ENCODE measurements around the gene HSP90AB1.

The HSP90AB1 gene

DNA sequence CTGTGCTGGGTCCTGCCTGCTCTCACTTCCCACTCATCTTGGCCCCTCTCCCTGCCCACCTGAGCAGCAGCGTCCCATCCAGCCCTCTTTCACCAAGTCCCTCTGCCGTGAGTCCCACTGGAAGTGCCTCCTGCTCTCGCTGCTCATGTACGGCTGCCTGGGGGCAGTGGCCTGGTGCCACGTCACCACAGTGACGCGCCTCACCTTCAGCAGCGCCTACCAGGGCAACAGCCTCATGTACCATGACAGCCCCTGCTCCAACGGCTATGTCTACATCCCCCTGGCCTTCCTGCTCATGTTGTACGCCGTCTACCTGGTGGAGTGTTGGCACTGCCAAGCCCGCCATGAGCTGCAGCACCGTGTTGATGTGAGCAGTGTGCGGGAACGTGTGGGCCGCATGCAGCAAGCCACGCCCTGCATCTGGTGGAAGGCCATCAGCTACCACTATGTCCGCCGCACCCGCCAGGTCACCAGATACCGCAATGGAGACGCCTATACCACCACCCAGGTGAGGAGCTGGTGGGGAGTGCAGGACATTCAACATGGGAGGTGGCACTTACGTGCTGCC lies 26.2 kb downstream of the HSP90AB1 start:
- peaks cover 25% of the 10 kb centered on the region for H3K4me1 ChIP-seq (ENCODE audit: control insufficient read depth, insufficient read depth, low read length)
- no peaks in the 10 kb centered on the region for H3K9me3 ChIP-seq (ENCODE audit: control insufficient read depth, insufficient read depth, low read length)
- no peak overlapping the region for H3K27ac ChIP-seq (ENCODE audit: low read depth, low read length)
- H3K4me3 ChIP-seq (ENCODE audit: low read depth, low read length): no peak overlapping the region
- no peaks in the 10 kb centered on the region for H3K36me3 ChIP-seq (ENCODE audit: control insufficient read depth, insufficient read depth, low read length)
- peaks cover 59% of the 10 kb centered on the region for H3K27me3 ChIP-seq (ENCODE audit: control insufficient read depth, insufficient read depth, low read length)
- H3K9ac ChIP-seq (ENCODE audit: low read depth, low read length): no peak overlapping the region

DNA sequence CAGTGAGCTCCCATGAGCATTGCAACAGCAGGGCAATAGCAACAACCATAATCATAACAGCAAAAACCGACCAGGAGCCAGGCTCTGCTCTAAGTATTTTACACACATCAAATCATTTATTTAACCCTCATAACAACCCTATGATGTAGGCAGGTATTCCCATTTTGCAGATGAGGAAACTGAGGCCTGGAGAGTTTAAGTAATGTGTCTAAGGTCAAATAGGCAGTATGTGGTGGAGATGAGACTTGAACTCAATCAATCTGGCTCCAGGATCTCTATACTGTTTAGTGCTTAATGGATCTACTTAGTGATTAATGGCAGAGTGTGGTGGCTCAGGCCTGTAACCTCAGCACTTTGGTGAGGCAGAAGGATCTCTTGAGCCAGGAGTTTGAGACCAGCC lies 26.7 kb downstream of the HSP90AB1 start:
- H3K4me1 ChIP-seq (ENCODE audit: control insufficient read depth, insufficient read depth, low read length): peaks cover 19% of the 10 kb centered on the region
- no peak overlapping the region for H3K4me3 ChIP-seq (ENCODE audit: low read depth, low read length)
- no peaks in the 10 kb centered on the region for H3K9me3 ChIP-seq (ENCODE audit: control insufficient read depth, insufficient read depth, low read length)
- no peak overlapping the region for H3K27ac ChIP-seq (ENCODE audit: low read depth, low read length)
- H3K9ac ChIP-seq (ENCODE audit: low read depth, low read length): no peak overlapping the region
- H3K36me3 ChIP-seq (ENCODE audit: control insufficient read depth, insufficient read depth, low read length): no peaks in the 10 kb centered on the region
- H3K27me3 ChIP-seq (ENCODE audit: control insufficient read depth, insufficient read depth, low read length): peaks cover 61% of the 10 kb centered on the region

DNA sequence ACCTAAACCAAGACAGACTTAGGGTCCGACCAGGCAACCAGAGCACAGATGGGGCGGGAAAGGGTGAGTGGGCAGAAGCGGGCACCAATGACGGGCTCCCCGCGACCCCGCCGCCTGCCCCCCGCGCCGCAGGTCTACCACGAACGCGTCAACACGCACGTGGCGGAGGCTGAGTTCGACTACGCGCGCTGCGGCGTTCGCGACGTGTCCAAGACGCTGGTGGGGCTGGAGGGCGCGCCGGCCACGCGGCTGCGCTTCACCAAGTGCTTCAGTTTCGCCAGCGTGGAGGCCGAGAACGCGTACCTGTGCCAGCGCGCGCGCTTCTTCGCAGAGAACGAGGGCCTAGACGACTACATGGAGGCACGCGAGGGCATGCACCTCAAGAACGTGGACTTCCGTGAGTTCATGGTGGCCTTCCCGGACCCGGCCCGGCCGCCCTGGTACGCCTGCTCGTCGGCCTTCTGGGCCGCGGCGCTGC lies 28.4 kb downstream of the HSP90AB1 start:
- H3K27me3 ChIP-seq (ENCODE audit: control insufficient read depth, insufficient read depth, low read length): peaks cover 46% of the 10 kb centered on the region
- H3K27ac ChIP-seq (ENCODE audit: low read depth, low read length): no peak overlapping the region
- no peaks in the 10 kb centered on the region for H3K9me3 ChIP-seq (ENCODE audit: control insufficient read depth, insufficient read depth, low read length)
- no peak overlapping the region; the same call in 1 of the 2 replicates for H3K4me3 ChIP-seq (ENCODE audit: low read depth, low read length)
- no peaks in the 10 kb centered on the region for H3K36me3 ChIP-seq (ENCODE audit: control insufficient read depth, insufficient read depth, low read length)
- peaks cover 14% of the 10 kb centered on the region for H3K4me1 ChIP-seq (ENCODE audit: control insufficient read depth, insufficient read depth, low read length)
- H3K9ac ChIP-seq (ENCODE audit: low read depth, low read length): no peak overlapping the region

DNA sequence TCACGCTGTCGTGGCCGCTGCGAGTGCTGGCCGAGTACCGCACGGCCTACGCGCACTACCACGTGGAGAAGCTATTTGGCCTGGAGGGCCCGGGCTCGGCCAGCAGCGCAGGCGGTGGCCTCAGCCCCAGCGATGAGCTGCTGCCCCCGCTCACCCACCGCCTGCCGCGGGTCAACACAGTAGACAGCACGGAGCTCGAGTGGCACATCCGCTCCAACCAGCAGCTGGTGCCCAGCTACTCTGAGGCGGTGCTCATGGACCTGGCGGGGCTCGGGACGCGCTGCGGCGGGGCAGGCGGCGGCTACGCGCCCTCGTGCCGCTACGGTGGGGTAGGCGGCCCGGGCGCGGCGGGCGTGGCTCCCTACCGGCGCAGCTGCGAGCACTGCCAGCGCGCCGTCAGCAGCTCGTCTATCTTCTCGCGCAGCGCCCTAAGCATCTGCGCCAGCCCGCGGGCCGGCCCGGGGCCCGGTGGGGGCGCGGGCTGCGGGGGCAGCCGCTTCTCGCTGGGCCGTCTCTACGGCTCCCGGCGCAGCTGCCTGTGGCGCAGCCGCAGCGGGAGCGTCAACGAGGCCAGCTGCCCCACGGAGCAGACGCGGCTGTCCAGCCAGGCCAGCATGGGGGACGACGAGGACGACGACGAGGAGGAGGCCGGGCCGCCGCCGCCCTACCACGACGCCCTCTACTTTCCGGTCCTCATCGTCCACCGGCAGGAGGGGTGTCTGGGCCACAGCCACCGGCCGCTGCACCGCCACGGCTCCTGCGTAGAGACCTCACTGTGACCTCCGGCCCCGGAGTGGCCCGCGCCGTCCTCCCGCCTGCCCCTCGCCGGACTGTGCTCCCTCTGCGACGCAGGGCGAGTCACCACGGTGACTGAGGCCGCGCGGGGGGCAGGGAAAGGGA lies 29.1 kb downstream of the HSP90AB1 start:
- no peaks in the 10 kb centered on the region for H3K9me3 ChIP-seq (ENCODE audit: control insufficient read depth, insufficient read depth, low read length)
- peak overlapping the region; percentile 34; the same call in 1 of the 2 replicates for H3K4me3 ChIP-seq (ENCODE audit: low read depth, low read length)
- H3K36me3 ChIP-seq (ENCODE audit: control insufficient read depth, insufficient read depth, low read length): no peaks in the 10 kb centered on the region
- H3K27me3 ChIP-seq (ENCODE audit: control insufficient read depth, insufficient read depth, low read length): peaks cover 46% of the 10 kb centered on the region
- no peak overlapping the region for H3K27ac ChIP-seq (ENCODE audit: low read depth, low read length)
- peaks cover 14% of the 10 kb centered on the region for H3K4me1 ChIP-seq (ENCODE audit: control insufficient read depth, insufficient read depth, low read length)
- no peak overlapping the region for H3K9ac ChIP-seq (ENCODE audit: low read depth, low read length)

DNA sequence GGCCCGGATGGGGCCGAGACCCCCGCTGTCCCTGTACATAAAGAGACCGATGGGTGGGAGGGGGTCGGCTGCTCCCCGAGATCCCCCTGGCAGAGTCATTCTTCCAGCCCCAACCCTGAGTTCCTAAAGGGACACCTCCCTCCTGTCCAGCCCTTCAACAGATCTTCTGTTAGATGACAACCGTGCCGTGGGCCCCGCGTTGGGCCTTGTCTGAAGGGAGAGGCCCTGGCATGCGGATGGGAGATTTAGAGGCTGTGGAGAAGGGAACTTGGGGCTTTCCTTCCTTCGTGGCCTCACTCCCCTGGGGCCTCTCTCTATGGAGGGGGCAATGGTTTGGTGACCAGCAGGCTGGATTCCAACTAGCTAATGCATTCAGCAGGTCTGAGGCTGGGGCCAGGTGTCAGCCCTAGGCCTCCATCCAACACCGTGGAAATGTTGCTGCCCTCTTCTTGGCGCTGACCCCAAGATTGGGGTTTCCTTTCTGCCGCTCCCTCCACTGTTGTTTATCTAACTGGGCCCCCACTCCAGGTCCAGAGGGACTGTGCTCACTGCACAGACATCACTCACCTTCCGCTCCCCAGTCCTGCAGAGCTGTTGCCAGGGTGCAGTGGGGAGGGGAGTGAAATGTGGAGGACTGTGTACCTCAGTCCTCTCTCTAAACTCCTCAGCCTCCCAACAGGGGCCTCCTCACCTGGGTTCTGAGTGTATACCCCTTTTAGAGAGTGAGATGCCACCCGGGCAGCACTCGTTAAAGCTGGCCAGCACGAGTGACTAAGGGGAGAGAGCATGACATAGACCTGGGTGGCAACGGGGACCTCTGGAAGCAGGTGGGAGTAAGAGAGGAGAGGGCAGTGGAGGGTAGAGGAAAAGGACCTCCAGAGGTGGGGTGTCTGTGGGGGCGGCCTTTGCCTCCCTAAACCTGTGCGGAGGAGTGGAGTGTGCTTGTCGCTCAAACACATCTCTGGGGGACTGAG lies 30.1 kb downstream of the HSP90AB1 start:
- Histone ChIP-seq H3K9me3 (ENCODE audit: control insufficient read depth, insufficient read depth, low read length) (no peaks in the 10 kb centered on the region), H3K4me3 (ENCODE audit: low read depth, low read length) (no peak overlapping the region), H3K4me1 (ENCODE audit: control insufficient read depth, insufficient read depth, low read length) (peaks cover 4% of the 10 kb centered on the region; the same call in 1 of the 2 replicates), H3K9ac (ENCODE audit: low read depth, low read length) (no peak overlapping the region), H3K27ac (ENCODE audit: low read depth, low read length) (no peak overlapping the region), H3K27me3 (ENCODE audit: control insufficient read depth, insufficient read depth, low read length) (peaks cover 46% of the 10 kb centered on the region), H3K36me3 (ENCODE audit: control insufficient read depth, insufficient read depth, low read length) (no peaks in the 10 kb centered on the region)

DNA sequence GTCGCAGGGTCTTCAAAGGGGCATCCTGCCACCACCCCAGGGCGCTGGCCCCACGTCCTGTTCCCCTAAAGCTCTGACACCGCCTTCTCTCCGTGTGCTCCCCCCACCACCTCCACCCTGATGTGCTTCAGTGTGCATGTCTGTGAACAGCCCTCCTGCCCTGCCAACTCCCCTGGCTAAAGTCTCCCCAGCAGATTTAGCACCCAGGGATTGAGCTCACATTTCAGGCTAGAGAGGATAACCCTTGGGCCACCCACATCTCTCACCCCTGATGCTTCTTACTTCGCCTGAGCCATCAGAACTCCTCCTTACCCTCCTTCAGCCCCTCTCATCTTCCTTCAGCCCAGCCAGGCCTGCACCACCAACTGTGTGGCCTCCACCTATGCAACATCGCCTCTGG lies 30.9 kb downstream of the HSP90AB1 start:
- no peaks in the 10 kb centered on the region for H3K36me3 ChIP-seq (ENCODE audit: control insufficient read depth, insufficient read depth, low read length)
- H3K27ac ChIP-seq (ENCODE audit: low read depth, low read length): no peak overlapping the region
- H3K9ac ChIP-seq (ENCODE audit: low read depth, low read length): no peak overlapping the region
- no peak overlapping the region for H3K4me3 ChIP-seq (ENCODE audit: low read depth, low read length)
- H3K9me3 ChIP-seq (ENCODE audit: control insufficient read depth, insufficient read depth, low read length): no peaks in the 10 kb centered on the region
- peaks cover 4% of the 10 kb centered on the region; the same call in 1 of the 2 replicates for H3K4me1 ChIP-seq (ENCODE audit: control insufficient read depth, insufficient read depth, low read length)
- H3K27me3 ChIP-seq (ENCODE audit: control insufficient read depth, insufficient read depth, low read length): peaks cover 46% of the 10 kb centered on the region

DNA sequence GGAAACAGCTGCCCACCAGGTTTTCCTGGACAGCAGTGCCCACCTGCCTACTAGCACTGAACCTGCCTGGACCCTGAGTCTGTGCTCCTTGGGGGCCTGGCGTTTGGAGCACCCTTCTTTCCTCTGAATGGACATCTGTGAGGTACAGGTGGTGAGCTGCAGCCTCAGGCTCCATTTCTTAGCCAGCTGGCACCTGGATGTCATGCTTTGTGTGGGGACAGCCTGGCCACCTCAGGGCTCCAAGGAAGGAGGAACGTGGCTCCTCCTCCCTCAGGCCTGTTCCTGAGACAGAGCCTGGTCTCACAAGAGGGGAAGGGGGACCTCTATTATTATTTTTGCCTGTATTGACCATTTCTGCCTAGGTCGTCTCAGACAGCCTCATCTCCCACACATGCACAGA lies 31.4 kb downstream of the HSP90AB1 start:
- H3K9ac ChIP-seq (ENCODE audit: low read depth, low read length): no peak overlapping the region
- H3K36me3 ChIP-seq (ENCODE audit: control insufficient read depth, insufficient read depth, low read length): no peaks in the 10 kb centered on the region
- peaks cover 47% of the 10 kb centered on the region for H3K27me3 ChIP-seq (ENCODE audit: control insufficient read depth, insufficient read depth, low read length)
- H3K4me3 ChIP-seq (ENCODE audit: low read depth, low read length): no peak overlapping the region
- no peak overlapping the region for H3K27ac ChIP-seq (ENCODE audit: low read depth, low read length)
- no peaks in the 10 kb centered on the region for H3K9me3 ChIP-seq (ENCODE audit: control insufficient read depth, insufficient read depth, low read length)
- peaks cover 4% of the 10 kb centered on the region; the same call in 1 of the 2 replicates for H3K4me1 ChIP-seq (ENCODE audit: control insufficient read depth, insufficient read depth, low read length)

DNA sequence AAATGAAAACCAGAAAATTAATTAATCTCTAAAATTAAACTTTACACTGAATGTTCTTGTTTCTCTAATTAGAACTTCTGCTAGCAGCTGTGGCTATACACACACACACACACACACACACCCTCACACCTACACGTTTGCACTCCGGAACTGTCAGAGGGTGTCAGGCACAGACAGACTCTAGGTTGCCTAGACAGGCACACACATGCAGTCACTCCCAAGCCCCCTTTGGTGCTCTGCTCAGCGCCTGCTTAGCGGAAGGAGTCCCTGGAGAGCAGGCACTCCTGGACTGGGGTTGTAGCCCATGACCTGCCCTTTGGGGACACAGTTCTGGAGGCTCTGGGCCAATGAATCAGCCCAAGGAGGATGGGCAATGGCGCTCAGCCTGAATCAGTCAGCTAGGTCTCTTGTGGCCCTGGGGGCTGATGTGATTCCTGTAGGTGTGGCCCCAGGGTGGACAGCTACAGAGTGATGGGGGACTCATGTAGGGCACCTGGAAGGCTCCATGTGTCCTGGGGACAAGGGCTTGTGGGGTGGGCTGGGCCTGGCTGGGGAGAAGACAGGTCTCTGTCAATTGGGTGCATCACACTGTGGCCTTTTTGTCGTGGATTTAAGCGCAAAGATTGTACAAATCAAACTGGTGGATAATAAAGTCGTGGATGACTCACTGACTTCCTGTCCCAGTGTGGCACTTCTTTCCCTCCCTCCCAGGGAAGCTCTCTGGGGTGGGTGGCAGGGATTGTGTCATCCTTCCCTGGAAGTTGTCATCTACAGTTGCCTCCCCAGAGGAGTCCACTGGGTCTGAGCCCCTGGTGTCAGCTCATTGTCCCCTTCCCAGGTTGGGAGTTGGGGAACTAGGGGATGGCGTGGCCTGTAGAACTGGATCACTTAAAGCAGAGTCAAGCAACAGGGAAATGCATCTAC lies 32.1 kb downstream of the HSP90AB1 start:
- Histone ChIP-seq H3K4me3 (ENCODE audit: low read depth, low read length) (no peak overlapping the region), H3K27me3 (ENCODE audit: control insufficient read depth, insufficient read depth, low read length) (peaks cover 51% of the 10 kb centered on the region), H3K9me3 (ENCODE audit: control insufficient read depth, insufficient read depth, low read length) (no peaks in the 10 kb centered on the region), H3K36me3 (ENCODE audit: control insufficient read depth, insufficient read depth, low read length) (no peaks in the 10 kb centered on the region), H3K27ac (ENCODE audit: low read depth, low read length) (no peak overlapping the region), H3K9ac (ENCODE audit: low read depth, low read length) (no peak overlapping the region), H3K4me1 (ENCODE audit: control insufficient read depth, insufficient read depth, low read length) (peaks cover 4% of the 10 kb centered on the region; the same call in 1 of the 2 replicates)

DNA sequence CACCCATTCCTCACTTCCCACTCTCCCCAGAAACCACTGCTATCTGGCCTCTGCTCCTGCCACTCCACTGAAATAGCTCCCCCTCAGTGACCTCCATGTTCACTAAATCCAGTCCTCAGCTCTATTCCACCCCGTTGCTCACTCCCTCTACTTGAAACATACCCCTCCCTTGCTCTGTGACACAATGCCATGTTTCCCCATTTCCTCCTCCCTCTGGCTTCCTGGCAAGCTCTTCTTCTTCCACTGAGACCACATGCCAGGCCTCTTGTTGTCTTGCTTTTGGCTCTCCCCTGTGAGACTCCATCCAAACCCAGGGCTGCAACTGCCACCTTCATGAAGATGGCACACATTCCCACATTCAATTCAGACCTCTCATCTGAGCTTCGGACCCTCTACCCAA lies 37.2 kb downstream of the HSP90AB1 start:
- Histone ChIP-seq H3K9me3 (ENCODE audit: control insufficient read depth, insufficient read depth, low read length) (no peaks in the 10 kb centered on the region), H3K4me1 (ENCODE audit: control insufficient read depth, insufficient read depth, low read length) (no peaks in the 10 kb centered on the region), H3K27me3 (ENCODE audit: control insufficient read depth, insufficient read depth, low read length) (peaks cover 28% of the 10 kb centered on the region), H3K4me3 (ENCODE audit: low read depth, low read length) (no peak overlapping the region), H3K36me3 (ENCODE audit: control insufficient read depth, insufficient read depth, low read length) (no peaks in the 10 kb centered on the region), H3K27ac (ENCODE audit: low read depth, low read length) (no peak overlapping the region), H3K9ac (ENCODE audit: low read depth, low read length) (no peak overlapping the region)

DNA sequence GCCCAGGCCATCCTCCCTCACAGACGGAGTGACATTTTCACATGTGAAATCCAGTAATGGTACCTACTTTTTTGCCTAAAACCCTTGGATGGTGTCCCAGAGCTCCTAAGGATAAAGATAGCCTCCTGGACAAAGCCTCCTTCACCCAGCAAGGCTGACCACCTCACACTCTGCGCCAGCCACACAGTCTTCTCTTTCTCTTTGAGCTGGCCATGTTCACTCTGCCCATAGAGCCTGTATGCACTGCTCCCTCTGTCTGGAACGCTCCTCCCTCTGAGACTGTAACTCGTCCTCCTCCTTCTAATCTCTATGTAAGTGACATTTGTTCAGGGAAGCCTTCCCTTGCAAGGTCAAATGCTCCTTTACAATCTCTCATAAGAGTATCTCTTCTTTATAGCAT lies 38.0 kb downstream of the HSP90AB1 start:
- no peaks in the 10 kb centered on the region for H3K4me1 ChIP-seq (ENCODE audit: control insufficient read depth, insufficient read depth, low read length)
- H3K9ac ChIP-seq (ENCODE audit: low read depth, low read length): no peak overlapping the region
- H3K27me3 ChIP-seq (ENCODE audit: control insufficient read depth, insufficient read depth, low read length): peaks cover 28% of the 10 kb centered on the region
- H3K27ac ChIP-seq (ENCODE audit: low read depth, low read length): no peak overlapping the region
- H3K9me3 ChIP-seq (ENCODE audit: control insufficient read depth, insufficient read depth, low read length): no peaks in the 10 kb centered on the region
- no peak overlapping the region for H3K4me3 ChIP-seq (ENCODE audit: low read depth, low read length)
- no peaks in the 10 kb centered on the region for H3K36me3 ChIP-seq (ENCODE audit: control insufficient read depth, insufficient read depth, low read length)
